PC-3 (cell line): ENCODE results near the gene KIAA1217.

ENCODE experiments used
- EZH2 ChIP-seq: fragments of 300-600 bp; sonication (generic); IDR thresholded peaks from one replicate; pipeline ENCODE4 v1.6.1; 2017; ENCODE audit warnings: antibody characterized with exemption, mild to moderate bottlenecking, low read length; ENCODE audit not compliant: unreplicated experiment
- EZH2phosphoT487 ChIP-seq: fragments of 300-600 bp; sonication (generic); IDR thresholded peaks from 2 replicates; pipeline ENCODE4 v1.6.1; 2018; ENCODE audit warnings: mild to moderate bottlenecking, antibody characterized with exemption, low read length, borderline replicate concordance
- TF ChIP-seq, protein P1 (sequence below): fragments of 300-600 bp; sonication (generic); conservative IDR thresholded peaks from 2 replicates; pipeline ENCODE4 v1.5.1; 2017; ENCODE audit warnings: antibody characterized with exemption, low read depth, mild to moderate bottlenecking, low read length

DNA sequence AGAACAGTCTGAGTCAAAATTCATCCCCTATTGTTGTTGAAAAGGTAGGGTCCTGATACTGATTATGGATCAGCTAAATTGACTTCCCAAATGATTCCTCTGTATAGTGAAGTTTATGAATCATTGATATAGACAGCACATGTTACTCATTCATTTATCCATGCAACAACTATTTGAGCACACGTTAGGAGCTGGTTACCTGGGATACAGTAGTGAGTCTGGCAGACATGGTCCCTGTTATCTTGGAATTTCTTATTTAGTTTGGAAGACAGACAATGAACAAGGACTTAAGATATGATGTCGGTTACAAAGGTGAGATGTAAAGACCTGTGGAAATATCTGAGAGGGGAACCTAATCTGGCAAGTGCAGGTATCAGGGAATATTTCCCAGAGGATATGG, 28.0 kb upstream of the KIAA1217 start:
- TF ChIP-seq, protein P1, sequence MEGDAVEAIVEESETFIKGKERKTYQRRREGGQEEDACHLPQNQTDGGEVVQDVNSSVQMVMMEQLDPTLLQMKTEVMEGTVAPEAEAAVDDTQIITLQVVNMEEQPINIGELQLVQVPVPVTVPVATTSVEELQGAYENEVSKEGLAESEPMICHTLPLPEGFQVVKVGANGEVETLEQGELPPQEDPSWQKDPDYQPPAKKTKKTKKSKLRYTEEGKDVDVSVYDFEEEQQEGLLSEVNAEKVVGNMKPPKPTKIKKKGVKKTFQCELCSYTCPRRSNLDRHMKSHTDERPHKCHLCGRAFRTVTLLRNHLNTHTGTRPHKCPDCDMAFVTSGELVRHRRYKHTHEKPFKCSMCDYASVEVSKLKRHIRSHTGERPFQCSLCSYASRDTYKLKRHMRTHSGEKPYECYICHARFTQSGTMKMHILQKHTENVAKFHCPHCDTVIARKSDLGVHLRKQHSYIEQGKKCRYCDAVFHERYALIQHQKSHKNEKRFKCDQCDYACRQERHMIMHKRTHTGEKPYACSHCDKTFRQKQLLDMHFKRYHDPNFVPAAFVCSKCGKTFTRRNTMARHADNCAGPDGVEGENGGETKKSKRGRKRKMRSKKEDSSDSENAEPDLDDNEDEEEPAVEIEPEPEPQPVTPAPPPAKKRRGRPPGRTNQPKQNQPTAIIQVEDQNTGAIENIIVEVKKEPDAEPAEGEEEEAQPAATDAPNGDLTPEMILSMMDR: no peak
- TF ChIP-seq EZH2 (no peak), EZH2phosphoT487 (no peak)
